Right lobe of liver (tissue), 6 donors: ENCODE results near the gene PCED1A. TPM values are rescaled to one million over a fixed set of nuclear protein-coding genes. Genes with fewer than 3 reads are reported as not detected.

Source experiments
- ATAC-seq, 4 donors: fragments of 200-7000 bp; cut with Tn5 transposase; one replicate each; pipeline ENCODE4 v1.9.1; 2020; ENCODE audit warnings: mild to moderate bottlenecking in 4 of 4, moderate library complexity in 4 of 4
- DNase-seq, 3 donors: peaks; one replicate each; pipeline ENCODE4 v3.0.0-alpha.2; 2020
- H3K27ac ChIP-seq, 3 donors: fragments of 200-600 bp; one replicate each; pipeline ENCODE4 v1.8.0; 2022
- H3K27me3 ChIP-seq, 2 donors: fragments of 200-600 bp; one replicate each; pipeline ENCODE4 v1.8.0; 2022
- H3K36me3 ChIP-seq, 4 donors: fragments of 200-600 bp; sonication (generic) in 1 of 4; one replicate each; pipeline versions ENCODE4 v1.5.1 to v1.8.0; 2017 to 2022; ENCODE audit warnings: control low read depth in 1 of 4
- H3K4me1 ChIP-seq, 4 donors: fragments of 200-600 bp; sonication (generic) in 1 of 4; one replicate each; pipeline versions ENCODE4 v1.5.1 to v1.8.0; 2017 to 2022; ENCODE audit warnings: control low read depth in 1 of 4
- H3K4me3 ChIP-seq, 3 donors: fragments of 200-600 bp; one replicate each; pipeline ENCODE4 v1.8.0; 2022
- H3K9me3 ChIP-seq, 4 donors: fragments of 200-600 bp; sonication (generic) in 1 of 4; one replicate each; pipeline versions ENCODE4 v1.5.1 to v1.8.0; 2017 to 2022; ENCODE audit warnings: control low read depth in 1 of 4
- CTCF ChIP-seq, 4 donors: fragments of 200-600 bp in 3 of 4; fragments of 450-650 bp in 1 of 4; IDR thresholded peaks; one replicate each; pipeline versions ENCODE4 v1.5.1 to v1.8.0; 2016 to 2022; ENCODE audit warnings: antibody characterized with exemption in 4 of 4, mild to moderate bottlenecking in 2 of 4
- POLR2A ChIP-seq: fragments of 450-650 bp; IDR thresholded peaks from one replicate; pipeline ENCODE4 v1.6.1; 2017; ENCODE audit warnings: antibody characterized with exemption, mild to moderate bottlenecking
- WGBS: methylation state at CpG from one replicate; pipeline ENCODE4 v1.1.6; 2018; ENCODE audit warnings: low coverage, low lambda C conversion rate; ENCODE audit not compliant: insufficient coverage; ENCODE audit errors: missing lambda C conversion rate; 5-methylcytosine and 5-hydroxymethylcytosine counted together
- intact Hi-C, 2 donors: fragments of 100-400 bp; cut with DNase I; formaldehyde crosslinking; loops; one replicate each; pipeline versions ENCODE4 v1.11.2 to v1.14.1; 2022
- total RNA-seq, 6 experiments: library from RNA; depleted of rRNA in 2 of 6; stranded (reverse); fragments of >200 nt in 2 of 6; fragmentation: NEBNext Ultra II Directional in 3 of 6; extraction: Animal tissue kit (Norgen Biotek cat#: 25700) in 3 of 6; gene quantifications; one replicate each; pipeline versions ENCODE4 v1.1.0 to v1.2.4, GENCODE V29; 2016 to 2023
- donor health status: DM: no; HTN: yes; CAD: no.
- donor health status: DM: no; HTN: no; CAD: no.
- donor health status: DM: no; HTN: no; CAD: no.
- donor health status: DM: no; HTN: yes; CAD: no.
- donor health status: DM: no; HTN: yes; CAD: no.

PCED1A gene
- total RNA-seq, 6 experiments from 2014 or later: 9.6 to 22.2 (median 18.6) TPM

GRCh38 chr20:2887715-2888114, 47.3 kb upstream of the PCED1A start:
- ATAC-seq (no peak), DNase-seq (no peak)
- Histone ChIP-seq H3K27ac (no peak overlapping the region), H3K27me3 (no peaks in the 10 kb centered on the region), H3K36me3 (no peaks in the 10 kb centered on the region), H3K9me3 (no peaks in the 10 kb centered on the region), H3K4me3 (no peak overlapping the region), H3K4me1 (no peaks in the 10 kb centered on the region)
- no peak for TF ChIP-seq CTCF (IDR thresholded peaks at IDR 0.05)
- TF ChIP-seq POLR2A: no peak
- intact Hi-C loops: no loop called here
- 86% methylated on average over 3 of the region's 3 CpGs for WGBS

- Histone ChIP-seq H3K4me1 (no peaks in the 10 kb centered on the region), H3K9me3 (no peaks in the 10 kb centered on the region), H3K27me3 (no peaks in the 10 kb centered on the region), H3K4me3 (no peak overlapping the region), H3K36me3 (no peaks in the 10 kb centered on the region), H3K27ac (no peak overlapping the region)
- intact Hi-C loops: no loop called here
- ATAC-seq (no peak), DNase-seq (no peak)
- no peak for TF ChIP-seq POLR2A
- TF ChIP-seq CTCF (IDR thresholded peaks at IDR 0.05): no peak
- WGBS: 78% methylated on average over 3 of the region's 3 CpGs
These were observed 43.5 kb upstream of the PCED1A start for GRCh38 chr20:2883726-2884637.

DNA sequence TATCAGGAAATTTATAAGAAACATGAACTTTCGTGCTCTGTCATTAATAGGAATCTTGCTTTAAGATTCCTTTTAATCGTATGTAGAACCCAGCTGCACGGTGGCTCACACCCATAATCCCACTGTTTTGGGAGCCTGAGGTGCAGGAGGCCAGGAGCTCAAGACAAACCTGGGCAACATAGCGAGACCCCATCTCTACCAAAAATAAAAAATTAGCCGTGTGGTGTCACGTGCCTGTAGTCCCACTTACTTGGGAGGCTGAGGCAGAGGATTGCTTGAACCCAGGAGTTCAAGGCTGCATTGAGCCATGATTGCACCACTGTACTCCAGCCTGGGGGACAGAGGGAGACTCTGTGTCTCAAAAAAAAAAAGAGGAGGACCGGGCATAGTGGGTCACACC, 40.2 kb upstream of the PCED1A start:
- no peak for TF ChIP-seq CTCF (IDR thresholded peaks at IDR 0.05)
- TF ChIP-seq POLR2A: no peak
- H3K36me3 ChIP-seq: no peaks in the 10 kb centered on the region
- no peaks in the 10 kb centered on the region for H3K4me1 ChIP-seq
- no peak overlapping the region for H3K4me3 ChIP-seq
- no peaks in the 10 kb centered on the region for H3K27me3 ChIP-seq
- 95% methylated on average over 6 of the region's 7 CpGs for WGBS
- intact Hi-C loops: no loop called here
- DNase-seq (no peak), ATAC-seq (no peak)
- no peaks in the 10 kb centered on the region for H3K9me3 ChIP-seq
- H3K27ac ChIP-seq: no peak overlapping the region

- no peak overlapping the region for H3K4me3 ChIP-seq
- H3K27me3 ChIP-seq: no peaks in the 10 kb centered on the region
- no peak overlapping the region for H3K27ac ChIP-seq
- ATAC-seq (no peak), DNase-seq (no peak)
- TF ChIP-seq CTCF (IDR thresholded peaks at IDR 0.05) (no peak), POLR2A (no peak)
- WGBS: 87% methylated on average over 3 of the region's 3 CpGs
- H3K4me1 ChIP-seq: peaks cover 0 to 6% (median 0%) of the 10 kb centered on the region in 4 donors
- no peaks in the 10 kb centered on the region for H3K36me3 ChIP-seq
- intact Hi-C loops: no loop called here
- H3K9me3 ChIP-seq: no peaks in the 10 kb centered on the region
These were observed 38.7 kb upstream of the PCED1A start for GRCh38 chr20:2879146-2879545.
